Stomach (tissue), 4 donors: Measurements from ENCODE around the gene ART1.

ENCODE experiments used
- POLR2A ChIP-seq, 4 donors: fragments of 450-650 bp; IDR thresholded peaks; one replicate each; pipeline ENCODE4 v1.6.1; 2016; ENCODE audit warnings: antibody characterized with exemption in 4 of 4, control low read depth in 2 of 4, mild to moderate bottlenecking in 1 of 4, moderate library complexity in 1 of 4
- TF ChIP-seq, protein P1 (sequence below), 7 experiments: fragments of 450-650 bp in 4 of 7; fragments of 200-600 bp in 3 of 7; sonication (generic) in 3 of 7; IDR thresholded peaks; one replicate each; pipeline ENCODE4 v1.5.1; 2016 to 2019; ENCODE audit warnings: antibody characterized with exemption in 7 of 7, control low read depth in 2 of 7, mild to moderate bottlenecking in 1 of 7

DNA sequence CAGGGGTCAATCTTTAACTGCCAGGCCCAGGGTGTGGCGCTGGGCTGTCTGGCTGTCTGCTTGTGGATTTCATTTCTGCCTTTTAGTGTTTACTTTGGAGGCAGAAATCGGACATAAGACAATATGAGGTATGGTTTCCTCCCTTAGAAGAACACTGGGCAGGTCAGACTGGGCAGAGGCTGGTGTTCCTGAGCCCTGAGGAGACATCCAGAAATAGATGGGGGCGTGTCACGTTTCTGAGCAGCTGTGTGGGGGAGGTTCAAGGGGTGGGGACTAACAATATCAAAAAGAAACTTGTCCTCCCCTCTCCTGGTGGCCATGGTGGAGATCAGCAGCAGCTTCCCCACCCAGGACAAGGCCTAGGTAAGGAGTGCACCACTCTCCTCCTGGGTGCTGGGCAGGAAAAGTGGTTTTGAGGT lies at the start of gene ART1:
- TF ChIP-seq POLR2A (IDR thresholded peaks at IDR 0.05) = no peak
- TF ChIP-seq, protein P1, sequence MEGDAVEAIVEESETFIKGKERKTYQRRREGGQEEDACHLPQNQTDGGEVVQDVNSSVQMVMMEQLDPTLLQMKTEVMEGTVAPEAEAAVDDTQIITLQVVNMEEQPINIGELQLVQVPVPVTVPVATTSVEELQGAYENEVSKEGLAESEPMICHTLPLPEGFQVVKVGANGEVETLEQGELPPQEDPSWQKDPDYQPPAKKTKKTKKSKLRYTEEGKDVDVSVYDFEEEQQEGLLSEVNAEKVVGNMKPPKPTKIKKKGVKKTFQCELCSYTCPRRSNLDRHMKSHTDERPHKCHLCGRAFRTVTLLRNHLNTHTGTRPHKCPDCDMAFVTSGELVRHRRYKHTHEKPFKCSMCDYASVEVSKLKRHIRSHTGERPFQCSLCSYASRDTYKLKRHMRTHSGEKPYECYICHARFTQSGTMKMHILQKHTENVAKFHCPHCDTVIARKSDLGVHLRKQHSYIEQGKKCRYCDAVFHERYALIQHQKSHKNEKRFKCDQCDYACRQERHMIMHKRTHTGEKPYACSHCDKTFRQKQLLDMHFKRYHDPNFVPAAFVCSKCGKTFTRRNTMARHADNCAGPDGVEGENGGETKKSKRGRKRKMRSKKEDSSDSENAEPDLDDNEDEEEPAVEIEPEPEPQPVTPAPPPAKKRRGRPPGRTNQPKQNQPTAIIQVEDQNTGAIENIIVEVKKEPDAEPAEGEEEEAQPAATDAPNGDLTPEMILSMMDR (IDR thresholded peaks at IDR 0.05) = no peak
